GM18951 (cell line): ENCODE results near the gene MED12L.

Experiments
- POLR2A ChIP-seq: IDR thresholded peaks from 4 replicates; pipeline ENCODE4 v1.6.1; 2011; ENCODE audit warnings: mild to moderate bottlenecking; ENCODE audit not compliant: insufficient read length, insufficient read depth; ENCODE audit errors: extremely low read depth
- in situ Hi-C: fragments of 300-500 bp; cut with MboI; formaldehyde crosslinking; loops from one replicate; pipeline ENCODE4 v1.12.0; 2022; ENCODE audit warnings: low sequenced_read_pairs, mixed read lengths, inconsistent platforms; ENCODE audit not compliant: unreplicated experiment

The MED12L gene

GRCh38 chr3:151201051-151201730, 115.7 kb downstream of the MED12L start:
- in situ Hi-C loops = no loop called here
- no peak for TF ChIP-seq POLR2A

GRCh38 chr3:151203051-151203420, 117.6 kb downstream of the MED12L start, which contains the start of gene GPR171:
GPR171 (minus strand) TSS chr3:151203216; CDS start chr3:151199386, 3,830 bp downstream.
- no peak for TF ChIP-seq POLR2A
- in situ Hi-C loops = no loop called here

DNA sequence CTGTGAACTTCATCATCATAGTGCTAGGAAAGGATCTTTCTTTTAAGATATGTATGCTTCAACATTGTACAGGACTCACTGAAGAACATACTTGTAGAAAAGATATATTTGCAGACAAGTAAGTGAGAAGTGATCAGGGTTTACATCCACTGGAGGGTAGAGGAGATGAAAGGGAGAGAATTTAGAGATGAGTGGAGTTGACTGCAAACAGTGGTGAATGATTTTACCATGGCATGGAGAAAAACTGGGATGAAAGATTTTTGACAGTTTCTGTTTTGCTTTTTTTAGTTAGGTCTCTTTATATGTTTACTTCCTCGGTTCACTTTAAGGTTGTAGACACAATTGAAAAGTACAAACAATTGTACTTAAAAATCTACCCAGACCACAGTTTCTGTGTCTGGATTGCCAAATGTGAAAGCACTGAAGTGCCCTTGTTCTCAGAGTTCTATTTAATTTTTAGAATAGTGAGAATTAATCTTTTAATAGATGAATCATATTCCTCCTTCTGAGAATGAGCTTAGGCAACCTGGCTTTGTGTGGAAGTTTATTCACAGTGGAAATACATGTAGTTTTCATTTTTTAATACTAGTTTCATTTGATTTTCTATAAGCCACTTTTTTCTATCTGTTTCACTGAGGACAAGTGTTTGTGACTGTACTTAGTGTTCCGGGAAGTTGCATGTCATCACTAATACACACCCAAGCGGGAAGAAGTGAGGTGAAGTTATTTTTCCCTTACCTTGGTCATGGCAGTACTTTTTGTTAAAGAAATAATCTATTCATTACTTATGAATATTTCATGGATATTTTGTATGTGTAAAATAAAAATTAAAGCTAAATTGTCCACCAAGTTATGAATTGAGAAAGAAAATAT, 119.3 kb downstream of the MED12L start:
- in situ Hi-C loops = no loop called here

DNA sequence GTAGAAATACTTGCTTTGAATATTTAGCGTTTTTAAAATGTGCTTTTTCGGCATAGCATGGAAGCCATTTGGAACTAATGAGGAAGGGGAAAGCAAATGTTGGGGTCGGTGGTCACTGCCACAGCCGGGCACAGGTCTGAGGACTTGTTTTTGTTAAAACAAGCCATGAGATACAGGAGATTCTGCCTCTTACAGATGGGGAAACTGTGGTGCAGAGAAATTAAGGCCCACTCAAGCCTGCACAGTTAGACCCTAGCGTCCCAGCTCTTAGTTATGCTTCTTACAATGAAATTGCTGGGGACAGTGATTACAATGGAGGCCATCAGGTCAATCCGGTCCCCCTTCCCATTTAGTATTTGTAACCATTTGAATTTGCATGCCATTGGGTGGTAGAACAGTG, 120.0 kb downstream of the MED12L start:
- no peak for TF ChIP-seq POLR2A
- in situ Hi-C loops = no loop called here

More for the DNA sequence above, 119.3 kb downstream of the MED12L start:
- TF ChIP-seq POLR2A = no peak

GRCh38 chr3:151206201-151206600, 120.7 kb downstream of the MED12L start:
- no peak for TF ChIP-seq POLR2A
- in situ Hi-C loops = no loop called here

DNA sequence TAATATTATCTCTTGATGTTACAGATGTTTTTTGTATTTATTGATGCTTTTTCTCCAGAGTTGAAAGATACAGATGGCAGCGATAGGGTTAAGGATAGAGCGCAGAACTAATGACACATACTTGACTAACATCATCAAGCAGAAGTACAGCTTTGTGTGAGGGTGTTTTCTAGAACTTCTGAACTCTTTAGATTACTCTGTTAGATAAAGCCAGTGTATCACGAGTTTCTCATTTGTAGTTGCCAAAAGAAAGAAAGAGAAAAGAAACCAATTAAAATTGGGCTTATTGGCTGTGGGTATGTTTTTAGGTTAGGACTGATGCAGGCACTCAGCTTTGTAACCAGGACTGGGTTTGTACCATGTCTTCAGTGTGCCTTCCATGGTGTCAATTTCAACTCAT, 124.2 kb downstream of the MED12L start:
- in situ Hi-C loops = no loop called here
- no peak for TF ChIP-seq POLR2A

GRCh38 chr3:151210676-151211381, 125.4 kb downstream of the MED12L start:
- in situ Hi-C loops = no loop called here
- no peak for TF ChIP-seq POLR2A

DNA sequence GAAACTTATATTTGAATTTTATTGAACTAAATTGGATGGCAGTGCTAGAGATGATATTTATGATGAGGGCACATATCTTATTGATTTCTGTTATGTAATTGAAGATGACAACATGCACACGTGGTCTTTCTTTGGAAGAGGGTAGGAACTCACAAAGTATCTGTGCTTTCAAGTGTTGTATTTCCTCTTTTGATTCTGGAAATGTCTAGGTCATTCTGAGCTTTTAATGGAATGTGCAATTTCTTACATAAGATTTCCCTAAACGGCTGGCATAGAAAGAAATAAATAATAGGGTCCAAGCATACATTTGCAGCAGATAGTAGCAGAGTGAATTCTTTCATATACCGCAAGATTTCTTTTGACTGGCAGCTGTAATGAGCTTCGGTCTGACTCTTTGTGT, 127.7 kb downstream of the MED12L start:
- TF ChIP-seq POLR2A = no peak
- in situ Hi-C loops = no loop called here

- no peak for TF ChIP-seq POLR2A
- in situ Hi-C loops = no loop called here
These were observed 128.4 kb downstream of the MED12L start for GRCh38 chr3:151213881-151214280.

- no peak for TF ChIP-seq POLR2A
- in situ Hi-C loops = no loop called here
These were observed 129.0 kb downstream of the MED12L start for GRCh38 chr3:151214459-151214858.

- in situ Hi-C loops = no loop called here
- no peak for TF ChIP-seq POLR2A
These were observed 131.5 kb downstream of the MED12L start for GRCh38 chr3:151216641-151217607.

DNA sequence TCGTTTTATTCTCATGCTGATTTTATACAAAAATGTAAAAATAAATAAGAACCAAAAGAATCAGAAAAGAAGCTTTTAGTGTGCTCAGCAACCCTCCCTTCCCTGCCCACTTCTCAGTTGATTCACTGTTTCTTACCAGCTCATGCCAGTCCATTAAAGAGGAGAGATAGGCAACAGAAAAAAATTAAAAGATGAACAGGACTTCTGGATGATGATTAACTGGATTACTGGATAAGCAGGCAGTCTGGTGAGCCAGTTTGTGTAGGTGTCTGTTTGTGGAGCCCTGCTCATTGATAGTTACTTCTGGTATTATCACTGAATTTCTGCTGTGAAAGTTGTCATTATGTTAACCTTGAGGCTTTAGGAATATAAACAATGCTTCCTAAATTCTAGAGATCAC, 132.7 kb downstream of the MED12L start:
- in situ Hi-C loops = no loop called here

More for the DNA sequence above, 132.7 kb downstream of the MED12L start:
- TF ChIP-seq POLR2A = no peak
